ENCODE data around the gene RXRB. TPM values are rescaled to one million over a fixed set of nuclear protein-coding genes. Genes with fewer than 3 reads are reported as not detected.

Gene RXRB
- total and polyA plus RNA-seq, 2 of the 13 experiments (the other 11 are each of a cell fraction or from before 2014, with no cell fraction given): 26.7 to 55.7 TPM

- TF ChIP-seq RNF219 (CRISPR knock-in tag; IDR thresholded peaks at IDR 0.05) (no peak), ZBTB34 (CRISPR knock-in tag; IDR thresholded peaks at IDR 0.05) (no peak; the same call in 1 of the 2 replicates), NCOA5 (CRISPR knock-in tag; IDR thresholded peaks at IDR 0.05) (no peak), ZNF329 (CRISPR knock-in tag; IDR thresholded peaks at IDR 0.05; ENCODE audit: low read depth) (0 out of 2 replicates have a peak, but pooled peaks have one; percentile 74), PRDM10 (CRISPR knock-in tag; IDR thresholded peaks at IDR 0.05; ENCODE audit: low read depth) (no peak), ZNF598 (CRISPR knock-in tag; IDR thresholded peaks at IDR 0.05; ENCODE audit: borderline replicate concordance) (peak; percentile 46; the same call in 1 of the 2 replicates), ZGPAT (CRISPR knock-in tag; IDR thresholded peaks at IDR 0.05) (peak; percentile 97), NR2F2 (IDR thresholded peaks at IDR 0.05; ENCODE audit: borderline replicate concordance, low read depth) (no peak), MEIS2 (CRISPR knock-in tag; IDR thresholded peaks at IDR 0.05) (peak; percentile 86), ZNF841 (CRISPR knock-in tag; IDR thresholded peaks at IDR 0.05; ENCODE audit: borderline replicate concordance) (no peak), ZKSCAN1 (IDR thresholded peaks at IDR 0.05; ENCODE audit: low read length) (no peak), ATF1 (CRISPR knock-in tag; IDR thresholded peaks at IDR 0.05) (peak; percentile 77), AGO2 (optimal IDR thresholded peaks at IDR 0.05; ENCODE audit: low read depth, low read length) (peak; percentile 95), TEAD3 (CRISPR knock-in tag; optimal IDR thresholded peaks at IDR 0.05; ENCODE audit: borderline replicate concordance) (peak; percentile 65), ZNF264 (CRISPR knock-in tag; IDR thresholded peaks at IDR 0.05) (peak; percentile 62; the same call in 1 of the 2 replicates), NONO (IDR thresholded peaks at IDR 0.05) (no peak), NONO (CRISPR knock-in tag; conservative IDR thresholded peaks at IDR 0.05) (peak; percentile 90), ZNF552 (CRISPR knock-in tag; IDR thresholded peaks at IDR 0.05; ENCODE audit: borderline replicate concordance) (no peak; the same call in 1 of the 2 replicates), ZNF253 (CRISPR knock-in tag; IDR thresholded peaks at IDR 0.05; ENCODE audit: borderline replicate concordance) (no peak), FOXP1 (IDR thresholded peaks at IDR 0.05) (no peak), FOXP1 (CRISPR knock-in tag; IDR thresholded peaks at IDR 0.05) (peak; percentile 76)
Measured at GRCh38 chr6:33200219-33201146, at the start of gene RXRB, which contains the start of gene SLC39A7 (continued).
